SU-DHL-6 (cell line): ENCODE measurements around the gene MAPT.

ENCODE experiments used
- CTCF ChIP-seq: fragments of 200-600 bp; sonication (generic); IDR thresholded peaks from one replicate; pipeline ENCODE4 v1.5.1; 2017; ENCODE audit warnings: antibody characterized with exemption, mild to moderate bottlenecking, low read length, moderate library complexity; ENCODE audit not compliant: insufficient read depth, poor library complexity, severe bottlenecking
- EZH2phosphoT487 ChIP-seq: fragments of 200-600 bp; sonication (generic), shearing (Covaris generic); conservative IDR thresholded peaks from 2 replicates; pipeline ENCODE4 v1.6.1; 2018; ENCODE audit warnings: mild to moderate bottlenecking, antibody characterized with exemption, low read length, moderate library complexity, mixed read lengths

- no peak for TF ChIP-seq CTCF
- no peak for TF ChIP-seq EZH2phosphoT487
Observed at GRCh38 chr17:46020998-46021397, 126.6 kb downstream of the MAPT start.
